Peyer's patch (tissue), 4 donors: ENCODE measurements around the gene NRXN3. TPM values are rescaled to one million over a fixed set of nuclear protein-coding genes. Genes with fewer than 3 reads are reported as not detected.

Experiments
- DNase-seq, 3 donors: peaks; one replicate each; pipeline ENCODE4 v3.0.0-alpha.2; 2017 to 2019
- H3K27ac ChIP-seq, 4 donors: fragments of 200-600 bp; sonication (generic); one replicate each; pipeline ENCODE4 v1.5.1; 2016 to 2019
- H3K27me3 ChIP-seq, 2 donors: fragments of 200-600 bp; sonication (generic); one replicate each; pipeline ENCODE4 v1.5.1; 2019
- H3K36me3 ChIP-seq, 3 donors: fragments of 200-600 bp; sonication (generic); one replicate each; pipeline ENCODE4 v1.5.1; 2016 to 2019
- H3K4me1 ChIP-seq, 4 donors: fragments of 200-600 bp; sonication (generic); one replicate each; pipeline ENCODE4 v1.5.1; 2016 to 2019
- H3K4me3 ChIP-seq, 4 donors: fragments of 200-600 bp; sonication (generic); 1 replicate in 3 of 4; 2 replicates in 1 of 4; pipeline ENCODE4 v1.5.1; 2016 to 2019; ENCODE audit warnings: mild to moderate bottlenecking in 1 of 4
- H3K9me3 ChIP-seq, 4 donors: fragments of 200-600 bp; sonication (generic); one replicate each; pipeline ENCODE4 v1.5.1; 2016 to 2019; ENCODE audit warnings: mild to moderate bottlenecking in 1 of 4
- POLR2A ChIP-seq, 2 donors: fragments of 450-650 bp; IDR thresholded peaks; one replicate each; pipeline ENCODE4 v1.5.1; 2017; ENCODE audit warnings: antibody characterized with exemption in 2 of 2, mild to moderate bottlenecking in 2 of 2, moderate library complexity in 2 of 2
- total RNA-seq, 4 donors: library from RNA; depleted of rRNA; stranded (reverse); fragments of >200 nt; gene quantifications; one replicate each; pipeline ENCODE4 v1.1.0, GENCODE V29; 2016
- TF ChIP-seq, protein P1 (sequence below), 6 experiments: fragments of 450-650 bp in 4 of 6; fragments of 200-600 bp in 2 of 6; sonication (generic) in 1 of 6; IDR thresholded peaks; one replicate each; pipeline ENCODE4 v1.5.1; 2017 to 2019; ENCODE audit warnings: antibody characterized with exemption in 6 of 6, mild to moderate bottlenecking in 3 of 6, moderate library complexity in 1 of 6

The NRXN3 gene
- total RNA-seq, 4 donors from 2014 or later: 1.6 to 10.2 (median 4.4) TPM

DNA sequence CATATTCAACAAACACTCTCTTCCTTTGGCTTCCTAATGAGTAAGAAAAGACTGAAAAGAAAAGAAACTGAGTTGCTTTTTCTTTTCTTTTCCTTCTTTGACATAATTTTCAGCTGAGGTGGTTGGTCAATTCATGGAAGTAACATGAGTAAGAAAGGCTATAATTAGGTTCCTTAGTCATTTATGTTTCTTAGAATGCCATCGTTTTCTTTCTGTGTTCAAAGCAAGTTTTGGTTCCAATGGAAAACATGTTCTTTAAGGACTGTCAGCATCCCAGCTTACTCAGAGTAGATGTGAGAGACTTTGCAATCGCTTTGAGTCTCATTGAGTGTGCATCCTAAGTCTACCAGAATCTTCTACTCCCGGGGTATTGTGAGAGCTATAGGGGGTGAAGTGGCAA, 1158.7 kb downstream of the NRXN3 start:
- Histone ChIP-seq H3K36me3 (no peaks in the 10 kb centered on the region), H3K27me3 (no peaks in the 10 kb centered on the region), H3K4me1 (no peaks in the 10 kb centered on the region), H3K27ac (no peak overlapping the region), H3K9me3 (no peaks in the 10 kb centered on the region), H3K4me3 (no peak overlapping the region)
- DNase-seq: no peak
- TF ChIP-seq, protein P1, sequence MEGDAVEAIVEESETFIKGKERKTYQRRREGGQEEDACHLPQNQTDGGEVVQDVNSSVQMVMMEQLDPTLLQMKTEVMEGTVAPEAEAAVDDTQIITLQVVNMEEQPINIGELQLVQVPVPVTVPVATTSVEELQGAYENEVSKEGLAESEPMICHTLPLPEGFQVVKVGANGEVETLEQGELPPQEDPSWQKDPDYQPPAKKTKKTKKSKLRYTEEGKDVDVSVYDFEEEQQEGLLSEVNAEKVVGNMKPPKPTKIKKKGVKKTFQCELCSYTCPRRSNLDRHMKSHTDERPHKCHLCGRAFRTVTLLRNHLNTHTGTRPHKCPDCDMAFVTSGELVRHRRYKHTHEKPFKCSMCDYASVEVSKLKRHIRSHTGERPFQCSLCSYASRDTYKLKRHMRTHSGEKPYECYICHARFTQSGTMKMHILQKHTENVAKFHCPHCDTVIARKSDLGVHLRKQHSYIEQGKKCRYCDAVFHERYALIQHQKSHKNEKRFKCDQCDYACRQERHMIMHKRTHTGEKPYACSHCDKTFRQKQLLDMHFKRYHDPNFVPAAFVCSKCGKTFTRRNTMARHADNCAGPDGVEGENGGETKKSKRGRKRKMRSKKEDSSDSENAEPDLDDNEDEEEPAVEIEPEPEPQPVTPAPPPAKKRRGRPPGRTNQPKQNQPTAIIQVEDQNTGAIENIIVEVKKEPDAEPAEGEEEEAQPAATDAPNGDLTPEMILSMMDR (IDR thresholded peaks at IDR 0.05): no peak
- TF ChIP-seq POLR2A (IDR thresholded peaks at IDR 0.05): no peak

DNA sequence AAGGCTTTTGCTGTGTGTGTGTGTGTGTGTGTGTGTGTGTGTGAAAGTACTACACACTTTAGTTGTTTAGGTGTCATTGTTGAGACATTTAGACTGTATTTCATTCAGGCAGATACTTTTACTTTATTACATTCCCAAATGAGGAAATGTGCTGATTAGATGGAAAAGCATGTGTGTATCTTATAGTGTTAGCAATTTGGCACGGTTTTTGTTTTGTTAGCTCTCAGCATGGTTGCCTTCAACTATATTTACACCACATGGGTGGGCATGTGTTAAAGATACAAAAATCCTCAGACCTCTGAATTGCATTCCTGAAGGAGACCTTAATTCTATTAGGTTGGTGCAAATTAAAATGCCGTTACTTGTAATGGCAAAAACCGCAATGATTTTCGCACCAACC, 1161.7 kb downstream of the NRXN3 start:
- no peak for DNase-seq
- H3K4me3 ChIP-seq: no peak overlapping the region
- H3K27ac ChIP-seq: no peak overlapping the region
- H3K36me3 ChIP-seq: no peaks in the 10 kb centered on the region
- no peaks in the 10 kb centered on the region for H3K9me3 ChIP-seq
- H3K4me1 ChIP-seq: no peaks in the 10 kb centered on the region
- TF ChIP-seq POLR2A (IDR thresholded peaks at IDR 0.05): no peak
- TF ChIP-seq, protein P1 (IDR thresholded peaks at IDR 0.05): no peak
- no peaks in the 10 kb centered on the region for H3K27me3 ChIP-seq

DNA sequence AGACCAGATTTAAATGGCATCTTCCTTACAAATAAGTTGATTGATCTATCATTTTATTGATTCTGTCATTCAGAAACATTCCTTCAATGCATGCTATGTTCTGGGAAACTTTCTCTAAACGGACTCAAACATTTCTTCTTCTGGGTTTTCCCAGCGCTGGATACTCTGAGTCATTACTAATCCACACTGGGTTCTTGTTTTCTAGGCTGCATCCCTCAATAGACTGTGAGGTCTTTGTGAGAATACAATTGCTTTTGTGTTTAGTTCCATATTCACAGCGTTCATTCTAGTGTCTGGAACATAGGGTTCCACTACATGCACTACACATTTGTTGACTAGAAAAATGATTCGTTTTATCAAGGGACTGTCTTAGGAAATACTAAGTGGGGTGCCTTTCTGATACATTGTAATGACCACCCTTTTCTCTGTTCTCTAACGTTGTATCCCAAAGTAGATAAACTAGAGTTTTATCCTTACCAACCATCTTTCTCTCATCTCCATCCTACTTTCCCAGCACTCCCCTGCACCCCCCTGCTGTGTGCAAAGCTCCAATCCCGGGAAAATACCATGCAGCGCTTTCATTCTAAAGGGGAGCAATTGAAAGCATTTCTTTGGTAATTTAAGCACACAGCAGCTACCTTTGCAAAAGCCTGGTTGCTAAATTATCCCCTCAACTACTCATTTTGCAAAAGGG, 1162.5 kb downstream of the NRXN3 start:
- H3K27ac ChIP-seq: no peak overlapping the region

DNA sequence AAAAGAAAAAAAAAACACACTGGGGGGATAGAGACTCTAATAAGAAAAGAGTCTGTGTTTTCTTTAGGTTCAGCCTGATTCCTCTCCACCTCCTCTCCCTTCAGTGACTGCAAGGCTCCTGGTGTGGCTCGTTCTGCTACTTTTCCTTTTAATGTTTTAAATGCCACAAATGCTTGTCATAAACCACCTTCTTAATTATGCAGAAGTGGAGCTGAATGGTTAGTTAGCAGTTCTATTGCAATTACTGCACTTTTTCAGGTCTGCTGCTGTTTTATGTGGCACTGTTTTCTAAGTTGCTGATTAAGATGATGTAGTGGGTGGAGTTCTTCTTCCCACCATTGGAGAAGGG, 1163.0 kb downstream of the NRXN3 start:
- Histone ChIP-seq H3K4me3 (no peak overlapping the region), H3K27me3 (no peaks in the 10 kb centered on the region), H3K4me1 (no peaks in the 10 kb centered on the region), H3K9me3 (no peaks in the 10 kb centered on the region), H3K27ac (no peak overlapping the region), H3K36me3 (no peaks in the 10 kb centered on the region)
- TF ChIP-seq, protein P1 (IDR thresholded peaks at IDR 0.05): no peak
- no peak for TF ChIP-seq POLR2A (IDR thresholded peaks at IDR 0.05)
- no peak for DNase-seq

More for the DNA sequence above, 1162.5 kb downstream of the NRXN3 start:
- no peaks in the 10 kb centered on the region for H3K36me3 ChIP-seq
- no peak overlapping the region for H3K4me3 ChIP-seq
- no peaks in the 10 kb centered on the region for H3K4me1 ChIP-seq
- TF ChIP-seq, protein P1 (IDR thresholded peaks at IDR 0.05): no peak
- no peak for TF ChIP-seq POLR2A (IDR thresholded peaks at IDR 0.05)
- H3K9me3 ChIP-seq: no peaks in the 10 kb centered on the region
- H3K27me3 ChIP-seq: no peaks in the 10 kb centered on the region
- no peak for DNase-seq

DNA sequence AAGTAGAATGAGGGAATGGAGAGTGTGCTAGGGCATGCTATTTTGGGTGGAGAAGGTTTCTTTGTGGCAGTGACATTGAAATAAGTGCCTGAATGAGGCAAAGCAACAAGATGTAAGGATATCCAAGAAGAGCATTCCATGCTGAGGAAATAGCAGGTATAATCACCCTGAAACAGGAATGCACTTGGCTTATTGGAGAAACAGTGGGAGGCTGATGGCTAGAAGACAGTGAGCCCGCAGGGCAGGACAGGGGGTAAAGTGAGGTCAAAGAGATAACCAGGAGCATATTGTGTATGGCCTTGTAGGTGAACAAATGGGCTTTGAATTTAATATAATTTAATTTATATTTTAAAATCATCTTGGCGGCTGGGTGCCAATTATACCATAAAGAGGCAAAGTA, 1164.1 kb downstream of the NRXN3 start:
- Histone ChIP-seq H3K9me3 (no peaks in the 10 kb centered on the region), H3K4me1 (no peaks in the 10 kb centered on the region), H3K27ac (no peak overlapping the region), H3K27me3 (no peaks in the 10 kb centered on the region), H3K36me3 (no peaks in the 10 kb centered on the region), H3K4me3 (no peak overlapping the region)
- DNase-seq: no peak
- TF ChIP-seq POLR2A (IDR thresholded peaks at IDR 0.05): no peak

DNA sequence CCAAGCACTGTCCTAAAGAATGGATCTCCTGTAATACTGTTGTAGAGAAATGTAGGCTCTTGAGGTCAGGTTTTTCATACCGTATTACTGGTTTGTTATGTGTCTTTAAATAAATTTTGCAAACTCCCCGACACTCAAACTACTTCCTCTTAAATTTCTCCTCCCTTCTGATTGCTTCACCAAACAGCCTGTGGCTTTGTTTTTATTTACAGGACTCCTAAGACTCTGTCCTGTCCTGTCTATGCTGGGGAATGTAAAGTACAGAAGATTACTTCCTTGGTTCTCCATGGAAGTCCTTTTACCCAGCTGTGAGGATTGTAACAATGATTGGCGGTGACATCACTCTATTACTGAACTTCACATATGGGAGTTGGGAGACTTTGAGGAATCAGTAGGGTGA, 1167.6 kb downstream of the NRXN3 start:
- Histone ChIP-seq H3K27me3 (no peaks in the 10 kb centered on the region), H3K9me3 (no peaks in the 10 kb centered on the region), H3K4me3 (no peak overlapping the region), H3K4me1 (no peaks in the 10 kb centered on the region), H3K27ac (no peak overlapping the region), H3K36me3 (no peaks in the 10 kb centered on the region)
- DNase-seq: no peak
- TF ChIP-seq POLR2A (IDR thresholded peaks at IDR 0.05): no peak
- TF ChIP-seq, protein P1 (IDR thresholded peaks at IDR 0.05): no peak
